Ecto neural progenitor cell (in vitro differentiated cells): ENCODE results near the gene MBP.
"Not testable (repeated sequence)": the region's sequence is repeated elsewhere in the genome, so short reads cannot be mapped to it uniquely, and the experiment has no call there.

Experiments used
- DNase-seq: peaks from one replicate; pipeline ENCODE4 v3.0.0-alpha.2; 2018; ENCODE audit warnings: low spot score

Gene MBP

DNA sequence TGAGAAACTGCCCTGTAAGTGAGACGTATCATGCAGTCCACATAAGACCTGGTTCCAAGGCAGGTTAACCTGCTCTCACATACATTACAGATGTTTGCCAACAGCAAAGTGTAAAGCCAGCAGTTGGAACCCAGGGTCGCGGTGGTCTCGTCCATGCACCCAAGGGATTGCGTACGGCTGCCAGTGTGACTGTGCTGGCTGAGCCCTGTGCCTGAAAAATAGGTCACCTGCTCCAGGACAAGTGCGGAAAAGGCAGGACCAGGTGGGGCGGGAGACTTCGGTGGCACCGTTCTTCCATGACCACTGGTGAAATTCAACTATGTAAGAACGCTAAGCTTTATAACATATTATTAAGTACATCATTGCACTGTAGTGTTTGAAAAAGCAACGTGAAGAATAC, 110.5 kb downstream of the MBP start:
- DNase-seq, result no peak

GRCh38 chr18:77021478-77021877, 111.1 kb downstream of the MBP start:
- DNase-seq, result not testable (repeated sequence)

DNA sequence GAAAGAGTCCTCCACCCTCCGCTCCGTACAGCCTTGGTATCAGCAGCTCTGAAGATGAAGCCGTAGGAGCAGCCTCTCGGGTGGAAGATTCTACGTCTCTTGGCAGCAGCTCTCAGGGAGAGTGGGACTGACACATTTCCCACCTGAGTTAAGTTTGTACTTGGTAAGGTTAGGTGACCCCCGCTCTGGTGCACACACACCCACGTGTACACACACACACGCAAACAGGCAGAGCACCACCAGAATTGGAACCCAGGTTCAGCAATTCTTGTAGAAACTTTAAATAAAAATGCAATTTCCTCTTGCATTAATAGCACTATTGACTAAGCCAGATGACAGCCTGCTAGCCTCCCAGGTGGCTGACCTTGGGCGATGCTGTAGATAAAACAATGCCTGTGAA, 111.5 kb downstream of the MBP start:
- DNase-seq, result no peak

DNA sequence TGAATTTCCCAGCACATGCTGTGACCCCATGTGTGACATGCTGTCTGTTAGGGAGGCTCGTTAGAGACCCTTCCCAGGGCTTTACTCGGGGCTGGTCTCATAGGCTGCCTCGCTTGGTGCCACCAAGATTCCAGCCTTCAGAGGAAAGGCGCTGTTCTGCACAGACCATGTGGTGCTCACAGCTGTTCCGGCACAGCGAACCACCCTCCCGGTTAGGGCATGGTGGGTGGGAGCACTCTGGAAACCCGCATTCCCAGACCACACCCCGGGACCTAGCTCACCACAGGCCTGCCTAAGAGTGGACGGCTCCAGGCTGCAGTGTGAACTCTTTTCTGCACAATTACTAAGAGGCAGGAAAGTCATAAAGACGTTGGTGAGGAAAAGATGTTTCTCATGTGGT, 112.0 kb downstream of the MBP start:
- no peak for DNase-seq

DNA sequence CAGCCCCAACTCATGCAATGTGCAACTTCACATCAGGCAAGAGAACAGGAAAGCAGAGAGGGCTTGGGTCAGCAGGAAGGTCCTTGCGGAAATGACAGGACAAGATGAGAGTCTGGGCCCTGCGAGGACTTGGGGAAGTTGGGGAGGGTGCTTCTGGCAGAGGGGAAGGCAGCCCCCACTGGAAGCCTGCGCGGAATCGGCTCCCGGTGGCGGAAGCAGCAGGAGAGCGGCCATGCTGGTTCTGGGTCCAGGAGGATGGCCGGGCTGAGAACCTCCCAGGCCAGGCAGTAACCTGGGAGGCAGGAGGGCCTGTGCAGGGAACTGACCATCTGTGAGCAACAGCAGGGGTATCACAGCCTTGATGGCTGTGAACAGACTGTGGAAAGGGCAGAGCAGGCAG, 112.9 kb downstream of the MBP start:
- DNase-seq, result no peak

- not testable (repeated sequence) for DNase-seq
Observed at GRCh38 chr18:77018650-77019049, 113.9 kb downstream of the MBP start.

GRCh38 chr18:77017355-77017754, 115.2 kb downstream of the MBP start:
- DNase-seq, result no peak

GRCh38 chr18:77016936-77017335, 115.6 kb downstream of the MBP start:
- DNase-seq, result no peak

DNA sequence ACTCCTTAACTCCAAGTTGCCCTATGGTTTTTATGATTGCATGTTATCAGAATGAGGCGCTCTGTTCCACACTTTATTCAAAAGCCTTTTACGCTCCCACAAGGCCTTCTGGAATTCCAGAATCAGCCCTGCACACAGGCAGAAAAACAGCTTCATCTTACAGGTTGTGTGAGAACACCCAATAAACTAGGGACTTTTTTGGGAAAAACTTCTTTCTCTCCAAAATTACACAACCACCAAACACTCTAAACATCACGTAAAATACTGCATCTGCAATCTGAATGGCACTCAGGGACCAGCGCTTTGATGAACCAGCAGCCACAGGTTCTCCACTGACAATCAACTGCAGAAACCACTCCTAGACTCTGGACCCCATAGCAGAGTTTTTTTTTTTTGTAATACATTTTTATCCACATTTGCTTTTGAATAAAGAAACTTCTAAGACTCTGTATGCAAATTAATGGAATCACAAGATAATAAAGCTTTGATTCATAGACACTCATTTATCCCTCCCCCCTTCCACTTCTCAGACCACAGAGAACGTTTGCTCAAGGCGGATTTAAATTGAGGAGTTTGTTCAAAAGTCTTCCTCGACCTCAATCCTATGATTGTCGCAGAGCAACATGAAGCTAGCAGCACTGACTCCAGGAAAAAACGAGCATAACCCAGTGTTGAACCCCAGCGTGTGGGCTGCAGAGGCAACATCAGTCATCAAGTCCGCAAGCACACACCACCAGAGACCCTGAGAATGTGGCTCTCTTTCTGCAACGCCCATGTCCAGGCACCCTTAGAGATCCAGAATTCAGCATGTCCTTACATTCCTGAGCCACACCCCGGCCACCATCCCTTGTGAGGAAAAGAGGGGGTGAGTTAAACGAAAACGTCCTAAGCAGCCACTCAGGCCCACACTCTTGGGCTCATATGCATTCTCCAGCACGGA, 116.5 kb downstream of the MBP start:
- DNase-seq, result no peak

DNA sequence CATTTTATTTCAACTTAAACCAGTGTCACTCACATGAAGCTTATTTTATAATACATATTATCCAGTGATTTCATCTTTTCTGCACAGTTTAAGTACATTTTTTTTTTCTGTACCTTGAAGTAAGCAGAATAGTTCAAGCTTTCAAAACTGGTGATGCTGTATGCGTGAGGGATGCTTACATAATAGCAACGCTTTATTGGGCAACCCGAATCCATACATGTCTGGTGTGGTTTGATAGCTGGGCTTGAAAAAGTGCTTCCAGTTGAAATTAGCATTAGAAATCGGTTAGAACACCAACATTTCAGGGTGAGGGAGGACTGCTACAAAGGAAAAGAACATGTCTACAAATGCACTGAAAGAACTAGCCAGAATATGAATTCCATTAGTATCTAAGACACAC, 117.4 kb downstream of the MBP start:
- DNase-seq, result no peak

- no peak for DNase-seq
Observed at GRCh38 chr18:77014538-77014937, 118.0 kb downstream of the MBP start.

DNA sequence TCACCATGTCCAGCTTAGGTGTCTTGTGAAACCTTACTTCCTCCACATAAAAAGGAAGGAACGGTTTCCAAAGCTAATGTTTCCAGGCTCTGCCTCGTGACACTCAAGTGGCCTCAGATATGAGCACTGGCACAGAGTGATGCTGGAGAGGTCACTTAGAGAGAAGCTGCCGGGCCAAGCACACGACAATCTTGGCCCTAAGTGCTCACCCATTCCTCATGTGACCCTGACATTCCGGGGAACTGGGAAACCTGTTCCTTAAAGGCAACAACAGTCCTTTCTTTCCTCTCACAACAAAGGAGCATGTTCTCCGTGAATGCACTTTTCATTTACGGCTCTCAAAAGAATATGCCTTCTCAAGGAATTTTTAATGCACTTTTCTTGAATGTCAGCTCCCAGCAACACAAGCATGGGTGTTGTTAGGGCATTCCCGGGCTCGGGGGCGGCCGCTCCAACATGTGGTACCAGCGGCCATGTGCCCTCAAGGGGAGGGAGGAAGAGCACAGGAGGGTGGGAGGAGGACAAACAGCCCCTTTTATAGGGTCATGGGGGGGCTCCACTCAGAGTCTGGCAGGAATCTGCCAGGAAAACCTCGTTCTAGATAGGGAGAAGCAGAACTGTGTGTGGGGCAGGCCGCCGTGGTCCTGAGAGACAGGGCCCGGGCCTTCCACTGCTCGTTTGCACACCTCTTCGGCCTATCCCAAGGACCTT, 118.6 kb downstream of the MBP start:
- DNase-seq, result no peak

DNA sequence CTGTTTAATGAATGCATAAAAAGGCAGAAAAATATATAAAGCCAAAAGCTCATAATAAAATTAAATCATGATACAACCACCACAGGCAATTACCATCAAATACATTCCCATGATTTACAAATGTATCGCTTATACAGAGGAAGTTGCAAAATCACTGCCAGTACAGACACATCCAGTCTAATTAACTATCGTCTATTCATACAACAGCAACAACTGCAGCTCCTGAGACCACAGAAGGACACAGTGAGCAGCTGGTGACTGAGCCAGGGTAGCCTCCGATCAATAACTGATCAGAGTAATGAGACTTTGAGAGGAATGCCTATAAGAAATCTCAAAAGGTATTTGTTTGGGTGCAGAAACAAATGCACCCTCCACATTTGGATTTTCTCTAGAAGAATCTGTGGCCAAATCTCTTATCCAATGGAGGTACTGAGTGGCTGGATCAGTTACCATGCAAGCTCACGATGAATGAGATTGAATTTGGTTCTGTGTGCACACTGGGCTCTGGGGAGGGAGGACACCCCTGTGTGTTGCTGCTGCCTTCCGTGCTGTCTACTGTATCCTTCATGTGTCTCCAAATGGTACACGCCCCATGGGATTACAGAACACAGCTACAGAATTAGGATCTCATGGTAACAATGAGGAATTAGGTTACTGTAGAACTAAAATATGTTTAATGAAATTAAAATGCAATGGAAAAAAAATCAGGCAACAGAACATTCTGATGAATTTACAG, 119.6 kb downstream of the MBP start:
- no peak for DNase-seq

GRCh38 chr18:77012120-77012519, 120.5 kb downstream of the MBP start:
- DNase-seq, result no peak

DNA sequence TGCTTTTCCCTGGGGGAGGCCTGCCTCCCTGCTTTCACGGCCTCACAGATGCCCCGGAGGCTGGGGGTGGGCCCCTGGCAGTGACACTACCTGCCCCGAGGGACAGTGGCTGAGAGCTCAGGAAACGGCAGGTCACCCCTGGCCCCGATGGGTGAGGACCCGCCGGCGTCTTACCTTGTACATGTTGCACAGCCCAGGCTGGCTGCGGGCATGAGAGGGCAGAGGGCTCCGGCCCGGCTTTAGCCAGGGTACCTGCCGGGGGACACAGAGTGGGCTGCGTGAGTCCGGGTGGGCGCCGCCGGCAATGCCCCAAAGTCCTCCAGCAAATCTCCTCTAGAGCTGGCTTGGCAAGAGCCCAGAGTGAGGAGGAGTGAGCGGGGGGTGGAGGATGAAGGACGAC, 122.9 kb downstream of the MBP start:
- peak; percentile 36 for DNase-seq

DNA sequence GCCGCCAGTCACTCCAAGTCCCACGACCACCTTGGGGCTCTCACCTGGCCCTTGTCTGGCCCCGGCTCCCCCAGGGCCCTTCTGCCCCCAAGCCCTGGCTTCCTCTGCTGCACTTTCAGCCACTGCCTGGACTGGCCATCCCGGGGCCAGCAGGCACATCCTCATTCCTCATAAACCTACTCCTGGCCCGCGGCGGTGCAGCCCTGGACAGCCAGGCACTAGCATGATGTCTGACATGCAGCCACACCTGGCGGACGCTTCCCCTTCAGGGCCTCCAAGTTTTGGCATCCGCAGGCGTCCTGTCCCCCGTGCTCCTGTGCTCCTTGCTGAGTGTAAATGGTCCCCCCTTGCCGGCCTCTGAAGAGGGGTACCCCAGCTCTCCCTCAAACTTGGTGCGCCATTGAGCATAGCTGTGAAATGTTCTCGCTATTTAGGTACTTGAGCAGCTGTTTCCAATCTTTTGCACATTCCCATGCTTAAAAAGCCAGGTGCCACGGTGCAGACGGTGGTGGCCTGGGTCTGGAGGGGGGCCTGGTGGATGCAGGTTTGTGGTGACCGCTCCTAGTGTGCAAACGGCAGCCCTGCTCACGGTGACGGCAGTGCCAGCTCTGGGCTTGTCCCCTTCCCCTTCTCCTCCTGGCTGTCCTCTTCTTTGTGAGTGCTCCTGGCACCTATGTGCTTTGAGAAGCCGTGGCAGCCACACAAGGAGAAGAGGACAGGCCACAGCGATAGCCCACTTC, 123.8 kb downstream of the MBP start:
- DNase-seq, result peak; percentile 44

DNA sequence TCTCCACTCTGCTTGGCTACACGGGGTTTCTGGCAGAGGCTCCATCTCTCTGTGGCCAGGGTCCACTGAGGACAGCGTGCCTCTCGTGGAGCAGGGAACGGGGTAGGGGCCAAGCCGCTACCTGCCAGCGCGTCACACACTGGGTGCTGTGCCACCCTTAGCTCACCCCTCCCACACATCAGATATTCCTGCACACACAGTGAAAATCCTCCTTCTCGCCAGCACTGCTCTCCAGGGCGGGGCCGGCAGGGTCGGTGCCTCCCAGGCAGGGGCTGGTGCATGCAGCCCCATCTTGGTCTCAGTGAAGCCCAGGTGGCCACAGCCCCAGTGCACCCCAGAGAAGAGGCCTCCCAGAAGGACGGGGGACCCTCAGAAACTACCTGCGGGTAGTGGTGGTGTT, 124.6 kb downstream of the MBP start:
- no peak for DNase-seq

GRCh38 chr18:77007251-77007650, 125.3 kb downstream of the MBP start:
- DNase-seq, result peak; percentile 43

DNA sequence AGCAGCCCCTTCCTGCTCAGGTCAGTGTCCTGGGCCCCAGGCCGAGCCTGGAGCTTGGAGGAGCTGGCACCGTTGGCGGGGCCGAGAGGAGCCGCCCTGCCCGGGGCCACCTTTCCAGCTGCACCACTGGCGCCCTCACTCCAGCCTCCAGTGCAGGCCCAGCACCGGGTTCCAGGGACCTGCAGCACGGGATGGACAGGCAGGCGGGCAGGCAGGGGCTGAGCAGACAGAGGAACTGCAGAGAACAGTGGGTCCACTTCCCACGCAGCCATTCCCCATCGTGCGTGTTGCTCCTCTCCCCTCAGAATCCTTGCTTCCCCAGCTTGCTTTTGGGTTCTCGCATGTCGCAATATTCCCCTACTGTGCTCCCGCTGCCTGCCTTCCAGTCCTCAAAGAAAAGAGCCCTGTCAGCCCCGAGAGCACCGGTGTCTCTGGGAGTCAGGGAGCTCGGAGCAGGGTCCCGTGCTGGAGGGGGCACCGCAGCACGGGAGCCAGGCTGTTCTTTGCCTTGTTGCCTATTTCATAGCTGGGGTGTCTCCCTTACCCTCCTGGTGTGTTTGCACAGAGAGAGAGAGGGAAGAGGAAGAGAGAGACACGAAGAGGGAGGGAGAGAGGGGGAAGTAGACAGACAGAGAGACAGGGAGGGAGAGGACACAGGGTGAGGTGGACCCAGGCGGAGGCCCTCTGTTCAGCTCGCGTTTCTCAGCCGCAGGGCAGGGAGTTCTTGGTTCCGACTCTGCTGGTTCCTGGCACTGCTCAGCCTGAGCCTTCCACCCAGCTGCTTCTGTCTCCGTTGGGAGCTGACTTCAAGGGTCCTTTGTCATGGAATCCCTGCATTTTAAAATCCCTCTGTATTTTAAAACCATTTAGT, 126.0 kb downstream of the MBP start:
- peak; percentile 49 for DNase-seq

DNA sequence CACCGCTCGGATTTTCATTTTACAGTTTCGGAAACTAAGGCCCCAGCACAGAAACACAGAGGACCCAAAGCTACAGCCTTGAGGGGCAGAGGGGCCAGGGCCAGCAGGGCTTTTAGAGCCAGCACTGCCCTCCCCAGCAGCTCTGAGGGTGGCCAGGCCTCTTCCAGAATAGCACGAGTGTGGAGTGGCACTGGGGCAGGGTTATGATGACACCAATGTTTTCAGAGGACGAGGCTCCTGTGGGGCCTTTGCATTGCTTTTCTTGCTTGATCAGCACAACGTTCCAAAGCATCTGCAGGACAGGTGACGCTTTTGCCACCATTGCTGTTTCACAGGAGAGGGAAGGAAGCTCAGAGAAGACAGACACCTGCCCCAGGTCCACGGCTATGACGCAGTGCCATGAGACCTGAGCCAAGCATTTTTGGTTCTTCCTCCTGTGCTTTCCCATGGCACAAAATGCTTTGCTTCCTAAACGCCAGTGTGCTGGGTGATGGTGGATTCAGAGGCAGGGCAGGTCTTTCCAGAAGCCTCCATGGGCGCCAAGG, 126.9 kb downstream of the MBP start:
- no peak for DNase-seq
